DND-41 (cell line): ENCODE results near the gene TOMM20.

Source experiments
- EZH2 ChIP-seq: IDR thresholded peaks from 3 replicates; pipeline ENCODE4 v1.6.1; 2012; ENCODE audit warnings: borderline replicate concordance, low read depth, mild to moderate bottlenecking, moderate library complexity, low read length, inconsistent platforms; ENCODE audit not compliant: severe bottlenecking
- TF ChIP-seq, protein P1 (sequence below): IDR thresholded peaks from 2 replicates; pipeline ENCODE4 v1.5.1; 2012; ENCODE audit warnings: borderline replicate concordance, low read length, moderate library complexity, mild to moderate bottlenecking; ENCODE audit not compliant: poor library complexity, severe bottlenecking; ENCODE audit errors: extremely low read depth

DNA sequence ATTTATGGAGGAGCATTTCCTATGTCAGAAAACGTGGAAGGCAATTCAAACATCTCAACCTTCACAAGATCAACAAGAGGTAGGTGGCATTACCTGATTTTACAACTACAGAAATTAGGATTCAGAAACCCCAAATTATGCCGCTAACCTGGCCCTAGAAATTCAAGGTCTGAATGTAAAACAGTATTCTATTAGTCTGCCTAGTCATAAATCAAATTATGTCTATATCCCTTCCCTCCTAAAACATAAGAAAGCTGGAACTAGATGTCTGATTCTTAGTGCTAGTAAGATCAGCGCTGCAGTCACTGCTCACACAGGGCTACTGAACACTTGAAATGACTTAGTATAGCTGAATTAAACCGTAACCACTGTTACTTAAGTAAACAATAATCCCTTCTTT lies 1.4 kb downstream of the TOMM20 start:
- TF ChIP-seq, protein P1, sequence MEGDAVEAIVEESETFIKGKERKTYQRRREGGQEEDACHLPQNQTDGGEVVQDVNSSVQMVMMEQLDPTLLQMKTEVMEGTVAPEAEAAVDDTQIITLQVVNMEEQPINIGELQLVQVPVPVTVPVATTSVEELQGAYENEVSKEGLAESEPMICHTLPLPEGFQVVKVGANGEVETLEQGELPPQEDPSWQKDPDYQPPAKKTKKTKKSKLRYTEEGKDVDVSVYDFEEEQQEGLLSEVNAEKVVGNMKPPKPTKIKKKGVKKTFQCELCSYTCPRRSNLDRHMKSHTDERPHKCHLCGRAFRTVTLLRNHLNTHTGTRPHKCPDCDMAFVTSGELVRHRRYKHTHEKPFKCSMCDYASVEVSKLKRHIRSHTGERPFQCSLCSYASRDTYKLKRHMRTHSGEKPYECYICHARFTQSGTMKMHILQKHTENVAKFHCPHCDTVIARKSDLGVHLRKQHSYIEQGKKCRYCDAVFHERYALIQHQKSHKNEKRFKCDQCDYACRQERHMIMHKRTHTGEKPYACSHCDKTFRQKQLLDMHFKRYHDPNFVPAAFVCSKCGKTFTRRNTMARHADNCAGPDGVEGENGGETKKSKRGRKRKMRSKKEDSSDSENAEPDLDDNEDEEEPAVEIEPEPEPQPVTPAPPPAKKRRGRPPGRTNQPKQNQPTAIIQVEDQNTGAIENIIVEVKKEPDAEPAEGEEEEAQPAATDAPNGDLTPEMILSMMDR: no peak
- no peak for TF ChIP-seq EZH2
